Adipose tissue (tissue), 3 donors: ENCODE results near the gene WNK2. TPM values are rescaled to one million over a fixed set of nuclear protein-coding genes. Genes with fewer than 3 reads are reported as not detected.

Experiments
- polyA plus RNA-seq, 3 donors: library from polyadenylated mRNA; stranded (reverse); fragments of 200-250 nt; gene quantifications; one replicate each; pipeline ENCODE4 v1.2.3, GENCODE V29; 2013
- donor health status: healthy with polysubstance abuse.
- donor health status: Bipolar disorder and iron deficiency.
- donor health status: healthy.

WNK2 gene
- polyA plus RNA-seq, 3 donors: 1.3 to 22.2 (median 1.3) TPM

Other genes starting within 250 kb of the WNK2 start
- 1 to 10 TPM; 5.0 to 7.7 (median 7.0) TPM for gene FGD3, start 236.6 kb upstream of the WNK2 start, polyA plus RNA-seq
- 1 to 10 TPM in 2 of 3 donors, under 1 TPM in 1; 0.93 to 4.8 (median 2.5) TPM for gene SUSD3, start 125.4 kb upstream of the WNK2 start, polyA plus RNA-seq
- gene CARD19, start 87.9 kb upstream of the WNK2 start, polyA plus RNA-seq: 10 to 100 TPM; 12.5 to 43.7 (median 26.3) TPM
- gene NINJ1, start 49.9 kb upstream of the WNK2 start, polyA plus RNA-seq: 100 to 1,000 TPM in 1 of 3 donors, 10 to 100 TPM in 2; 22.3 to 100 (median 82.1) TPM